Measurements from ENCODE around the gene TMEM82. TPM values are rescaled to one million over a fixed set of nuclear protein-coding genes. Genes with fewer than 3 reads are reported as not detected.

TMEM82 gene
- total RNA-seq, 1 donor from 2014 or later: not detected

- H3K27me3 Mint-ChIP-seq (ENCODE audit: low read depth): no peaks in the 10 kb centered on the region
- H3K9me3 Mint-ChIP-seq (ENCODE audit: low read depth): no peaks in the 10 kb centered on the region
- H3K4me1 Mint-ChIP-seq (ENCODE audit: low read depth): peaks cover 34% of the 10 kb centered on the region
- TF ChIP-seq CTCF (IDR thresholded peaks at IDR 0.05): no peak
- H3K27ac Mint-ChIP-seq (ENCODE audit: unreplicated experiment): no peak overlapping the region
- no peak overlapping the region for H3K4me3 Mint-ChIP-seq (ENCODE audit: unreplicated experiment)
- no peak for DNase-seq (ENCODE audit: low spot score)
- peaks cover 4% of the 10 kb centered on the region for H3K36me3 Mint-ChIP-seq (ENCODE audit: low read depth)
Observed at GRCh38 chr1:15706751-15707150, 35.5 kb upstream of the TMEM82 start.

GRCh38 chr1:15707239-15707925 is 34.9 kb upstream of the TMEM82 start:
- Mint-ChIP-seq H3K27ac (ENCODE audit: unreplicated experiment) (no peak overlapping the region), H3K27me3 (ENCODE audit: low read depth) (no peaks in the 10 kb centered on the region), H3K4me1 (ENCODE audit: low read depth) (peaks cover 30% of the 10 kb centered on the region), H3K4me3 (ENCODE audit: unreplicated experiment) (no peak overlapping the region), H3K9me3 (ENCODE audit: low read depth) (no peaks in the 10 kb centered on the region), H3K36me3 (ENCODE audit: low read depth) (peaks cover 4% of the 10 kb centered on the region)
- DNase-seq (ENCODE audit: low spot score): no peak
- no peak for TF ChIP-seq CTCF (IDR thresholded peaks at IDR 0.05)

GRCh38 chr1:15708486-15709137 is 33.7 kb upstream of the TMEM82 start:
- TF ChIP-seq CTCF (IDR thresholded peaks at IDR 0.05): no peak
- H3K36me3 Mint-ChIP-seq (ENCODE audit: low read depth): peaks cover 4% of the 10 kb centered on the region
- no peaks in the 10 kb centered on the region for H3K27me3 Mint-ChIP-seq (ENCODE audit: low read depth)
- H3K27ac Mint-ChIP-seq (ENCODE audit: unreplicated experiment): no peak overlapping the region
- DNase-seq (ENCODE audit: low spot score): no peak
- H3K4me3 Mint-ChIP-seq (ENCODE audit: unreplicated experiment): no peak overlapping the region
- H3K9me3 Mint-ChIP-seq (ENCODE audit: low read depth): no peaks in the 10 kb centered on the region
- H3K4me1 Mint-ChIP-seq (ENCODE audit: low read depth): peaks cover 24% of the 10 kb centered on the region

GRCh38 chr1:15709226-15709625 is 33.1 kb upstream of the TMEM82 start:
- no peaks in the 10 kb centered on the region for H3K27me3 Mint-ChIP-seq (ENCODE audit: low read depth)
- H3K4me3 Mint-ChIP-seq (ENCODE audit: unreplicated experiment): no peak overlapping the region
- no peak for TF ChIP-seq CTCF (IDR thresholded peaks at IDR 0.05)
- peaks cover 4% of the 10 kb centered on the region for H3K36me3 Mint-ChIP-seq (ENCODE audit: low read depth)
- no peak overlapping the region for H3K27ac Mint-ChIP-seq (ENCODE audit: unreplicated experiment)
- DNase-seq (ENCODE audit: low spot score): no peak
- H3K9me3 Mint-ChIP-seq (ENCODE audit: low read depth): no peaks in the 10 kb centered on the region
- H3K4me1 Mint-ChIP-seq (ENCODE audit: low read depth): peaks cover 21% of the 10 kb centered on the region

- H3K27me3 Mint-ChIP-seq (ENCODE audit: low read depth): no peaks in the 10 kb centered on the region
- no peaks in the 10 kb centered on the region for H3K9me3 Mint-ChIP-seq (ENCODE audit: low read depth)
- no peak overlapping the region for H3K27ac Mint-ChIP-seq (ENCODE audit: unreplicated experiment)
- H3K4me3 Mint-ChIP-seq (ENCODE audit: unreplicated experiment): no peak overlapping the region
- no peaks in the 10 kb centered on the region for H3K36me3 Mint-ChIP-seq (ENCODE audit: low read depth)
- peaks cover 16% of the 10 kb centered on the region for H3K4me1 Mint-ChIP-seq (ENCODE audit: low read depth)
- DNase-seq (ENCODE audit: low spot score): no peak
- no peak for TF ChIP-seq CTCF (IDR thresholded peaks at IDR 0.05)
Observed at GRCh38 chr1:15712168-15712567, 30.1 kb upstream of the TMEM82 start.
